GM18951 (cell line): Measurements from ENCODE around the gene EFHC1.

Experiments
- POLR2A ChIP-seq: IDR thresholded peaks from 4 replicates; pipeline ENCODE4 v1.6.1; 2011; ENCODE audit warnings: mild to moderate bottlenecking; ENCODE audit not compliant: insufficient read length, insufficient read depth; ENCODE audit errors: extremely low read depth
- in situ Hi-C: fragments of 300-500 bp; cut with MboI; formaldehyde crosslinking; loops from one replicate; pipeline ENCODE4 v1.12.0; 2022; ENCODE audit warnings: low sequenced_read_pairs, mixed read lengths, inconsistent platforms; ENCODE audit not compliant: unreplicated experiment

The EFHC1 gene

DNA sequence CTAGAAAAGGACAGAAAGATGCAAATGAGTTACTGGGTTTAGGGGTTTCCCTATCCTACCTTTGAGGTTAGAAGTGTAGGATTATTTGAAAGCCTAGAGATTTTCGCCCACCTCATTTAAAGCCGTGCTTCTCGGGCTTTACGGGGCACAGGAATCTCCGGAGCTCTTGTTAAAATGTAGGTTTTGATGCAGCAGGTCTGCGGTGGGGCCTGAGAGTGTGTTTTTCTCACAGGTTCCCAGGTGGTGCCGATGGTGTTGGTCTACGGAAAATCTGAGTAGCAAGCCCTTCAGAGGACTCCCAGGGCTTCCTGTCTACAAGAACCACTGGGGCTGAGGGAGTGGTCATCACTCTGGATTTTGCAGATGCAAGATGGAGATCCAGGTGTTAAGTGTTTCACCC is 109.2 kb downstream of the EFHC1 start:
- no peak for TF ChIP-seq POLR2A
- in situ Hi-C loops: no loop called here

DNA sequence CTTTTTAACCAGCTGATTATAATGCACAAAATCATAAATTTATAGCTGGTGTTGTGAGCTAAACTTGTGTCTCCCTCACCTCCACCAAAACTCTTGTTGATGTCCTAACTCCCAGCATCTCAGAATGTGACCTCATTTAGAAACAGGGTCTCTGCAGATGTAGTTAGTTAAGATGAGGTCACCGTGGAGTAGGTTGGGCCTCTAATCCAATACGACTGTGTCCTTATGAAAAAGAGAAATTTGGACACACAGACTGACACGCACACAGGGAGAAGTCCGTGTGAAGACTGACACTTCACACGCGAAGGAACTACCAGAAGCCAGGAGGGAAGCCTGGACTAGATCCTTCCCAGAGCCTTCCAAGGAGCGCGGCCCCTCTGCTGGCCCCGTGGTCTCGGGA is 110.2 kb downstream of the EFHC1 start:
- no peak for TF ChIP-seq POLR2A
- in situ Hi-C loops: no loop called here

DNA sequence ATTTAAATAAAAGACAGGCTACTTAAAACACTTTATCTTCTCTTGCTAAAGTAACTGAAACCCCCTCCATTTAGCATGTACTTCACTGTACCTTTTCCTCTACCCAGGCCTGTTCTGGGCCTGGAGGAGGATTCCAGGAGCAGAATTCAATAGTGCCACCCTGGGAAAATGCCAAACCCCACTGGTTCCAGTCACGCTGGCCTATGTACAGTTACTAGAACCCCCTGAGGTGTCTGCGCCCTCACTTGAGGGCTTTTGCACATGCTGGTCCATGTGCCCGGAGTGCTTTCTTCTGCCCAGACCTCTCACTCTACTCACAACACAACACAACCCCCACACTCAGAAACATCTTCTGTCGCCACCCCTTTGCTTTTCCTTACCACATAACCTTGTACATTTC is 111.3 kb downstream of the EFHC1 start:
- no peak for TF ChIP-seq POLR2A
- in situ Hi-C loops: no loop called here

DNA sequence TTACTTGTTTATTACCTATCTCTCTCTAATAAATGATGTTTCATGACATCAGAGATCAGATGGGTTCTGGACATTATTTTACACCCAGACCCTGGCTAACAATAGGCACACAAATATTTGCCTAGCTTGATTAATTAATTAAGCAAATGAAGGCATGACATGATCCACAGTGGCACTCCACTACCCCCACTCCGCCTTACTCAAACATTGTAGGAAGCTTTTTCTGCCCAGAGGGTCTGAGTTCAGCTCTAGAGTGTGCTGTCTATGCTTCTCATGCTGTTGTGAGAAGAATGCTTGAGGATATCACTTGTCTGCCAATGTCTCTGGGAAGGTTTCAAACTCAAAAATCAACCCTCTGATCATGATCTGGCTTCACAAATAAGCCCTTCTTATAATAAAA is 111.7 kb downstream of the EFHC1 start:
- in situ Hi-C loops: no loop called here
- no peak for TF ChIP-seq POLR2A

DNA sequence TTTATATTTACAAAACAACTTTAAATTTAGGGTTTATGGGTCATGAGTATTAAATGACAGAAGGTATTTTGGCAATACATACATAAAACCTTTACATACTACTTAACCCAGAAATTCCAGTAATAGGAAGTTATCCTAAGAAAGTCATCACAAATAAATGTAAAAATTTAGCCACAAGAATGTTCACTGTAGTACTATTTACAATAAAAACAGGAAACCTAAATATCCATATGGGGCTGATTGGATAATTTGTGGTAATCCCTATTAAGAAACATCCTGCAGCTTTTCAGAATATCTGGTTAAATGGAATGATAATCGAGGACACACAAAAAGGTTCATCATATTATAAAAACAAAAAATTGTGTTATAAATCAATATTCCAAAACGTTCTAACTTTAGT is 112.3 kb downstream of the EFHC1 start:
- in situ Hi-C loops: no loop called here
- no peak for TF ChIP-seq POLR2A

DNA sequence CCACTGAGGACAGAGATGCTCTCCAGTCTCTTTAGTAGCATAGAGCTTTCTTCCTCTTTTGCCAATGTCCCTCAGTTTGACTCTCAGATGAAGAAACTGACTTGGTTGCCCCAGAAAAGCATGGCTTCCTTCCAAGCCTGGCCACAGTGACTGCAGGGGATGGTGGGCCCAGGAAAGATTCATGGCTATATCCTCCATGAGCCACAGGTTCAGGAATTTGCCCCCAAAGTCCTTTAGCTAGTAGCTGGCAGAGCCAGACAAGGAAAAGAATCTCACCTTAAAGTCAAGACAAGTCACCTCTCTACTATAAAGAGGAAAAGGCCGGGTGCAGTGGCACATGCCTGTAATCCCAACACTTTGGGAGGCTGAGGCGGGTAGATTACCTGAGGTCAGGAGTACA is 113.3 kb downstream of the EFHC1 start:
- in situ Hi-C loops: no loop called here
- no peak for TF ChIP-seq POLR2A

DNA sequence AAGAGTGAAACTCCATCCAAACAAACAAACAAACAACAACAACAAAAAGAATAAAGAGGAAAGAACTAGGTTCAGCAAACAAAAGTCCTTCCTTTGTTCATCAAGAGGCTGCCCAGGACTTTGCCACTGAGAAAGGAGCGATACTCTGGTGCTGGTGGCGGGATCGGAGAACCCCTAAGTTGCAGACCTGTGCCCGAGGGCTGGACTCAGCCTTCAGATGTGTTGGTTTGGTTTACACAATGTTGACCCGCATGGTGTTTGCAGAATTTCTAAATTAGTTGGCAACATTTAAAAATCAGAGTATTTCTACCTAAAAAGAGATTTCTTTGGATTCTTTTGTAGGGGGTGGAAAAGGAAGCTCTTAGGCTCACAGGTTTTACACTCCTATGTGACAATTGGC is 114.2 kb downstream of the EFHC1 start:
- TF ChIP-seq POLR2A: no peak
- in situ Hi-C loops: no loop called here

DNA sequence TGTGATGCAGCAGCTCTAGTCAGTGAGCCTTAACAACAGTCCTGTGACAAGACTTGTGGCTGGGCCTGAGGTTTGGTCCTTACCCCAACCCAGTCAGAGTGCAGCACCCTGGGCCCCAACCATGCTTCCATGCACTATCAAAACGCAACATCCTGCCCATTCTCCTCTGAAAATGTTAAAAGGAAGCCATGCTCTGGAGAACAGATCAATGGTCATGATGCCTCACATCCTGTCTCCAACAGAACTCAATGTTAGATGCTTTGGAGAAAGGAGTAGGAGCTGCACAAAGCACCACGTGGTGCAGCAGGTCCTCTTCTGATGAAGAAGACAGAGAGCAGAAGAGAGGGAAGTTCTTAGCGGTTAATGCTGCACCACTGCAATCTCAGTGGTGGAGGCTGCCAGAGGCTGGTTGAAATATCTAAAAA is 114.8 kb downstream of the EFHC1 start:
- TF ChIP-seq POLR2A: no peak

DNA sequence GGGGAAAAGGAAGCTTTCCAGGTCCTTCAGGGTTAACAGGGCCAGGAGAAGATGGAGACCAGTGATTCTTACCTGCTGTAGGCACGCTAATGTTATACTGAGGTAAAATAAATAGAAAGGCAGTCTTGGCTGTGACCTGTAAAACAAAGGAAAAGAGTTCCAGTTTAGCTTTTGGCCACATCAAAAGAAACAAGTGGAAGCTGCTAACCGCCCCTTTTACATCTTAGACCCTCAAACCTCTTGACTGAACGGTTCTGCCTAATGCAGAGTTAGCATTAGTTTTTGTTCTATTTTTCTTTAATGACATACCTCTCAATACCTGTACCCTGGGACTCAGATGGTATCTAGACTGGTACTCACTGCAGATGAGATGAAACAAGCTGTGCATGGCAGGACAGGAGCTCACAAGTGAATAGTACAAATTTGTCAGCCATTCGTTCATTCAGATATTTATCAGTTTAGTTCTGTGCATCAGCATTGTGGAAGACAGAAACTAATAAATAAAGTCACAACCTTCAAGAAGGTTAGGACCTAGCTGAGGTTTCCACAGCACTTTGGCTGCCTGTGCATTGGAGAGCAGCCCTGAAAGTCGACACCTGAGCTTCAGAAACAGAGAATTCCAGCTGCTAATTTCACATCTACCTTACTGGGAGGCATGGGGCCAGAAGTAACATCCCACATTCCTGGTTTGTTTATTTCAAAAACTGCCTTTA is 115.7 kb downstream of the EFHC1 start:
- in situ Hi-C loops: no loop called here
- TF ChIP-seq POLR2A: no peak

More for the DNA sequence above, 114.8 kb downstream of the EFHC1 start:
- in situ Hi-C loops: no loop called here

DNA sequence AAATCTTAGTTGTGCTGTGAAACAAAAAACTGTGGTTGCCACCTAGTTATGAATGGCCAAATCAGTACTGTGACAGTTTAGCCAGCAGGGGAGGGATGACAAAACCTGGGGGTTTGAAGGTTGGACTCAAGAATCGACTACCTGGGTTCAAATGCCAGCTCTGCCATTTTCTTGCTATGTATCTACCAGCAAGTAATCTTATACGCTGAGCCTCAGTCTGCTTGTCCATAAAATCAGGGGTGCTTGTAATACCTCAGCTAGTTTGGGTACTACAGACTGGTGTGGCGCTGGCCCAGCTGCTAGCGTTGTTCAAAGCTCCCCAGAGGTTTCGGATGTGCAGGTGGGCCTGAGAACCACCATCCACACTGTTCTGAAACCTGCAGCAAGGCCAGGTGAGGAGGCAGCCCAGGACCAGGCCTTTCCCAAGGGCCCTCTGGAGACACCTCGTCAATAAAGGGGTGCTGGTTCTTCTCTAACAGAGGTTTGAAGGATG is 116.3 kb downstream of the EFHC1 start:
- in situ Hi-C loops: no loop called here
- no peak for TF ChIP-seq POLR2A

DNA sequence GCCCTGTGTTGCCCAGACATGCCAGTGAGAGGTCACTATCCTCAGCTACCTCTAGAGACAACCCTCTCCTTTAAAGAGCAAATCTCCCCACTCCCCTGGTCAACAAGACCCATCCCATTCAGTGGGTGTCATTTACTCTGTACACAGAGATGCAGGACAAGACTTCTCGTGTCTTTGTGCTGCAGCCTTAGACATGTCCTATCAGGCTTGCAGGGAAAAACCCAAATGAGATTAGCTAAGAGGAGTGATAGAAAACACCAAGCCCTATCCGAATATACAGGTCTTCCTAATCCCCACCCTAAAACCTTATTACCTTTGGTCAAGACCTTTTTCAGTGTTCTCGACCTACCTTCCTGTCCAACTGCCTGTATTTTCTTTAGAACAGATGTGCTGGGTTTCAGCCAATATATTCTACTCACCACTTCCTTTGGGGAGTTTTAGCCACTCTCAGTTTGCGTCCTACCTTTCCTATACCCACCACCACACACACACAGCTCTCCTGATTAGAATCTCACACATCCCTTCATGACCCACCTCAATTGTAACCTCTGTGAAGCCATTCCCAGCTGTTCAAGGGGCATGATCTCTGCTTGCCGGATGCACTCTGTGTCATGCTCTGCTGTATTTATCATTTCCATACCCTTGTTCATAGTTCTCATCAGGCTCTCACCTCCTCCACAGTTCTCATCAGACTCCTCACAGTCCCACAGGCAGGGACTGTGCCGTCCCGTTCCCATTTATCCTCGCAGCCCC is 117.0 kb downstream of the EFHC1 start:
- in situ Hi-C loops: no loop called here
- no peak for TF ChIP-seq POLR2A

DNA sequence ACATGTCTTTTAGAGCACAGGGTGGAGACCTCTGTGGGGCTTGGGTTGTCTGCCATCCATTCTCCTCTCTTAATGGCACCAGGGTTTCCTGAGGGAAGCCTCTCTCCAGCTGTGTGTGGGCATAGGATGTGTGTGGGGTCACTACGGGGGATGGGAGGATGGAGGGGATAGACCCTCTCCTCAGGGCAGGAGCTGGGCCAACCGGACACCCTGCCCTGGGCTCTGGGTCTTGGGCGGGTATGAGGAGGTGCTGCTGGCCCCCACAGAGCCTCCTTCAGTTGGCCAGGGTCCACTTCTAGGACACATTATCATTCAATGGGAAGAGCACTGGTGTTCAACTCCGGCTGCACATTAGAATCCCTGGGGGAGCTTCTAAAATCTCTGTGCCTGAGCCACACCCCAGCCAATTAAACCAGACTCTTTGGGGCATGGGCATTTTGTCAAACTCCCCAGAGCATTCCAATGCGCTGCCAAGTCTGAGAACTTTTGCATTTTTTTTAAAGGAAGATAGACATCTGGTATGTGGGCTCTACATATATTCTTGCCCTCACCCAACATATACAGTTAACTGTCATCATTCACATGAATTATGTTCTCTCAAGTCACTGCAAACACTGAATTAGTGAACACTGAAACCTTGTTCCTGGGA is 118.2 kb downstream of the EFHC1 start:
- TF ChIP-seq POLR2A: no peak
- in situ Hi-C loops: no loop called here

DNA sequence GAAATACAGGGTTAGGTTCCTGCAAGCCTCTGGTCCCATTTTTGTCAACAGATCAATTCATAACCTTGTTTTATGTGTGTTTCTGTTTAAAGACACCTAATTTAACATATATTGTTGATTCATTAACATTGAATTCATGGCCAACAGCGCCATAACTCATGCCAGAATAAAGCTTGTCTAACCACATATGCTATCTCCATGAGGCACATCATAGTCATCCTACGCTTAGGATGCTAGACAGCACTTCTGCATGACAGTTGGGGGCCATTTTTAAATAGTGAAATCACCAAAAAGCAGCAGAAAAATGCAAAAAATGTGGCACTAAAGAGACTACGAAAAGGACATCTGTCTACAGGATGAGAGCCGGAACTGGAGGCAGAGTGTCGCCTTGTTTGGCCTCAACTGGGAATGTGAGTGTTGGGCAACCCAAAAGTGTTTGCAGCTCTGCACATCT is 118.8 kb downstream of the EFHC1 start:
- no peak for TF ChIP-seq POLR2A

More for the DNA sequence above, 118.8 kb downstream of the EFHC1 start:
- in situ Hi-C loops: no loop called here
